IMR-90 (cell line): Measurements from ENCODE around the gene MAGI2. TPM values are rescaled to one million over a fixed set of nuclear protein-coding genes. Genes with fewer than 3 reads are reported as not detected.

Source experiments
- ATAC-seq: fragments of 200-7000 bp; cut with Tn5 transposase; 2 replicates; pipeline ENCODE4 v1.9.1; 2020; ENCODE audit warnings: low read depth, mild to moderate bottlenecking, moderate library complexity
- BruUV-seq: library from RNA; stranded (reverse); fragments of 400-500 nt; replicated peaks from 2 replicates; lab custom pipeline; 2021; lab: Mats Ljungman, UMichigan
- CTCF ChIA-PET: fragments of 300-600 bp; formaldehyde crosslinking; extraction: SDS; loops from one replicate; lab custom pipeline; 2021; ENCODE audit warnings: antibody characterized with exemption; lab: Yijun Ruan, JAX
- POLR2A ChIA-PET: fragments of 300-600 bp; sonication (Branson Sonifier 250); formaldehyde crosslinking; loops from one replicate; lab custom pipeline; 2022; ENCODE audit warnings: antibody characterized with exemption; ENCODE audit not compliant: unreplicated experiment; lab: Charles Lee
- DNase-seq: peaks from one replicate; pipeline ENCODE4 v3.0.0; 2013
- H2AFZ ChIP-seq: replicated peaks from 2 replicates; pipeline ENCODE3; 2013; ENCODE audit warnings: low read length, mild to moderate bottlenecking; ENCODE audit not compliant: poor library complexity
- H2AK5ac ChIP-seq: 2 replicates; pipeline ENCODE4 v1.6.1; 2013; ENCODE audit warnings: low read depth, low read length, inconsistent platforms
- H2AK9ac ChIP-seq: replicated peaks from 2 replicates; pipeline ENCODE3; 2013; ENCODE audit warnings: mild to moderate bottlenecking, low read depth, low read length, moderate library complexity; ENCODE audit not compliant: poor library complexity
- H2BK120ac ChIP-seq: 2 replicates; pipeline ENCODE4 v1.6.1; 2013; ENCODE audit warnings: low read depth, low read length, inconsistent platforms
- H2BK15ac ChIP-seq: 3 replicates; pipeline ENCODE4 v1.6.1; 2013; ENCODE audit warnings: low read depth, low read length, inconsistent platforms
- H2BK20ac ChIP-seq: 2 replicates; pipeline ENCODE4 v1.6.1; 2013; ENCODE audit warnings: low read depth, mild to moderate bottlenecking, inconsistent platforms, low read length, moderate library complexity
- H2BK5ac ChIP-seq: 2 replicates; pipeline ENCODE4 v1.6.1; 2013; ENCODE audit warnings: mild to moderate bottlenecking, low read depth, low read length, inconsistent platforms; ENCODE audit not compliant: poor library complexity, severe bottlenecking
- H3K14ac ChIP-seq: replicated peaks from 2 replicates; pipeline ENCODE4 v1.6.1; 2013; ENCODE audit warnings: low read depth, low read length, inconsistent platforms
- H3K18ac ChIP-seq: 2 replicates; pipeline ENCODE4 v1.6.1; 2013; ENCODE audit warnings: low read depth, low read length, control low read depth
- H3K23ac ChIP-seq: 2 replicates; pipeline ENCODE4 v1.6.1; 2013; ENCODE audit warnings: low read depth, low read length, inconsistent platforms
- H3K27ac ChIP-seq: 2 replicates; pipeline ENCODE4 v1.5.1; 2013; ENCODE audit warnings: mild to moderate bottlenecking, control low read depth, low read length; ENCODE audit not compliant: insufficient read depth
- H3K27me3 ChIP-seq: 2 replicates; pipeline ENCODE4 v1.6.1; 2013; ENCODE audit warnings: low read length; ENCODE audit not compliant: control insufficient read depth, insufficient read depth
- H3K36me3 ChIP-seq: 2 replicates; pipeline ENCODE4 v1.6.1; 2013; ENCODE audit warnings: low read length, mixed read lengths; ENCODE audit not compliant: control insufficient read depth, insufficient read depth
- H3K4ac ChIP-seq: 2 replicates; pipeline ENCODE4 v1.6.1; 2013; ENCODE audit warnings: low read depth, low read length, inconsistent platforms
- H3K4me1 ChIP-seq: 2 replicates; pipeline ENCODE4 v1.6.1; 2013; ENCODE audit warnings: low read length, mixed read lengths; ENCODE audit not compliant: control insufficient read depth, insufficient read depth
- H3K4me2 ChIP-seq: 2 replicates; pipeline ENCODE4 v1.6.1; 2013; ENCODE audit warnings: low read depth, mild to moderate bottlenecking, control low read depth, low read length, moderate library complexity
- H3K4me3 ChIP-seq: 2 replicates; pipeline ENCODE4 v1.5.1; 2013; ENCODE audit warnings: low read depth, mild to moderate bottlenecking, control low read depth, low read length, moderate library complexity; ENCODE audit not compliant: insufficient read depth
- H3K56ac ChIP-seq: 2 replicates; pipeline ENCODE4 v1.6.1; 2013; ENCODE audit warnings: low read length, inconsistent platforms; ENCODE audit not compliant: insufficient read depth; ENCODE audit errors: extremely low read depth
- H3K79me1 ChIP-seq, 2 experiments: 2 replicates each; pipeline ENCODE4 v1.6.1; 2013; ENCODE audit warnings: low read length in 2 of 2, inconsistent platforms in 1 of 2, low read depth in 1 of 2
- H3K9ac ChIP-seq: 2 replicates; pipeline ENCODE4 v1.6.1; 2013; ENCODE audit warnings: low read depth, low read length, control low read depth
- H3K9me1 ChIP-seq: 2 replicates; pipeline ENCODE4 v1.6.1; 2013; ENCODE audit warnings: low read length, inconsistent platforms; ENCODE audit not compliant: insufficient read depth
- H3K9me3 ChIP-seq: 2 replicates; pipeline ENCODE4 v1.6.1; 2013; ENCODE audit warnings: low read length; ENCODE audit not compliant: control insufficient read depth, insufficient read depth
- H4K20me1 ChIP-seq: 2 replicates; pipeline ENCODE4 v1.6.1; 2013; ENCODE audit warnings: low read length, inconsistent platforms; ENCODE audit not compliant: insufficient read depth
- H4K5ac ChIP-seq: 2 replicates; pipeline ENCODE4 v1.6.1; 2013; ENCODE audit warnings: mild to moderate bottlenecking, low read depth, low read length, control low read depth
- H4K8ac ChIP-seq, 2 experiments: 2 replicates each; pipeline ENCODE4 v1.6.1; 2013; ENCODE audit warnings: low read depth in 2 of 2, low read length in 2 of 2, control low read depth in 1 of 2, inconsistent platforms in 1 of 2
- H4K91ac ChIP-seq: 2 replicates; pipeline ENCODE4 v1.6.1; 2013; ENCODE audit warnings: low read depth, low read length, inconsistent platforms; ENCODE audit not compliant: insufficient read depth
- CEBPB ChIP-seq: IDR thresholded peaks from 2 replicates; pipeline ENCODE4 v1.6.1; 2012; ENCODE audit warnings: low read depth, low read length, improper control_type of control experiment
- CTCF ChIP-seq: conservative IDR thresholded peaks from 2 replicates; pipeline ENCODE4 v1.5.1; 2012; ENCODE audit warnings: mild to moderate bottlenecking, low read depth, low read length, improper control_type of control experiment
- WGBS, 2 experiments: methylation state at CpG; one replicate each; pipeline versions ENCODE4 v1.1.5 to v1.1.7; 2013; ENCODE audit warnings: missing lambda C conversion rate in 2 of 2; ENCODE audit not compliant: insufficient read length in 1 of 2; ENCODE audit errors: extremely low coverage in 2 of 2; 5-methylcytosine and 5-hydroxymethylcytosine counted together
- dilution Hi-C: fragments of 300-500 bp; cut with HindIII; formaldehyde crosslinking; loops from one replicate; pipeline ENCODE4 v1.14.3; 2018; ENCODE audit warnings: low sequenced_read_pairs; ENCODE audit not compliant: unreplicated experiment
- in situ Hi-C: fragments of 300-500 bp; cut with MboI; formaldehyde crosslinking; loops from 3 replicates; pipeline ENCODE4 v1.14.3; 2019; ENCODE audit warnings: low sequenced_read_pairs, inconsistent platforms, mixed read lengths
- intact Hi-C: fragments of 100-400 bp; cut with micrococcal nuclease; formaldehyde crosslinking; loops from 2 replicates; pipeline ENCODE4 v1.10.0; 2022
- polyA plus RNA-seq, 3 experiments: library from polyadenylated mRNA; depleted of rRNA; stranded (reverse); fragments of >200 nt; gene quantifications; 2 replicates each; pipeline ENCODE4 v1.2.3, GENCODE V29; 2012; ENCODE audit warnings: low replicate concordance in 1 of 3
- total RNA-seq: library from RNA; depleted of rRNA; stranded (reverse); fragments of >200 nt; gene quantifications from 2 replicates; pipeline ENCODE4 v1.2.3, GENCODE V29; 2012

The MAGI2 gene
- total and polyA plus RNA-seq, 2 of the 4 experiments (the other 2 are of a cell fraction): 2.5 to 17.9 TPM

GRCh38 chr7:79430391-79430790, 23.1 kb downstream of the MAGI2 start:
- Histone ChIP-seq H2BK20ac (no peak overlapping the region), H4K5ac (no peak overlapping the region), H3K4me1 (peaks cover 2% of the 10 kb centered on the region; the same call in 1 of the 2 replicates), H3K56ac (no peak overlapping the region), H3K18ac (no peak overlapping the region), H3K9me1 (0 out of 2 replicates have a peak, but pooled peaks cover 3% of the 10 kb centered on the region), H2AFZ (no peak overlapping the region), H4K20me1 (no peaks in the 10 kb centered on the region), H3K4ac (no peak overlapping the region), H3K79me1 (peaks cover 26% of the 10 kb centered on the region in 2 experiments), H3K9me3 (no peaks in the 10 kb centered on the region), H2AK5ac (no peak overlapping the region), H3K14ac (no peak overlapping the region), H3K4me3 (no peak overlapping the region), H4K8ac (no peak overlapping the region), H4K91ac (no peak overlapping the region), H2AK9ac (no peak overlapping the region), H3K36me3 (no peaks in the 10 kb centered on the region), H3K23ac (no peak overlapping the region), H2BK120ac (no peak overlapping the region), H2BK5ac (no peak overlapping the region), H3K27me3 (no peaks in the 10 kb centered on the region), H3K27ac (no peak overlapping the region), H2BK15ac (no peak overlapping the region), H3K9ac (no peak overlapping the region), H3K4me2 (no peak overlapping the region)
- no TSS peak for BruUV-seq
- intact Hi-C loops (no loop called here), in situ Hi-C loops (no loop called here), dilution Hi-C loops (no loop called here)
- no peak for ATAC-seq
- no peak for DNase-seq
- ChIA-PET POLR2A (no interaction called here), CTCF (interaction anchor here (0.5 kb wide), 1 partner anchor 1243 kb away, joined by 3 read pairs; no protein-coding TSS in a partner anchor)
- no CpG with 5 or more reads among the region's 2 CpGs for whole genome bisulfite sequencing, 2 experiments
- TF ChIP-seq CTCF (no peak), CEBPB (peak; percentile 25; the same call in 1 of the 2 replicates)
